GM12892 (cell line): ENCODE results near the gene SLC5A6. TPM values are rescaled to one million over a fixed set of nuclear protein-coding genes. Genes with fewer than 3 reads are reported as not detected.
A peak's percentile ranks its signal among the peaks of the same experiment; 100 is the strongest.

ENCODE experiments used
- DNase-seq: peaks from one replicate; pipeline ENCODE4 v3.0.0; 2011; ENCODE audit not compliant: insufficient read length
- FAIRE-seq: peaks from 2 replicates; lab custom pipeline; 2011; peaks lifted over from hg19 to GRCh38; lab: Jason Lieb, UNC
- POLR2A ChIP-seq: IDR thresholded peaks from 2 replicates; pipeline ENCODE4 v1.6.1; 2011; ENCODE audit warnings: low read depth, low read length, control low read depth
- POLR2AphosphoS5 ChIP-seq: IDR thresholded peaks from 2 replicates; pipeline ENCODE4 v1.6.1; 2011; ENCODE audit warnings: low read depth, low read length, control low read depth
- TAF1 ChIP-seq: IDR thresholded peaks from 2 replicates; pipeline ENCODE4 v1.6.1; 2011; ENCODE audit warnings: low read depth, mild to moderate bottlenecking, control low read depth, low read length, borderline replicate concordance
- polyA plus RNA-seq: library from polyadenylated mRNA; unstranded; fragments of >200 nt; gene quantifications from one replicate; pipeline ENCODE4 v1.2.1, GENCODE V29; 2012; ENCODE audit warnings: missing spikeins, inconsistent platforms; ENCODE audit not compliant: missing spikeins

Gene SLC5A6
- 32.4 TPM for polyA plus RNA-seq

GRCh38 chr2:27211943-27212625 is at the start of gene SLC5A6, which contains the start of gene ATRAID:
TSS of gene SLC5A6 (minus strand) at chr2:27212268. CDS start at chr2:27207650, 4,618 bp downstream.
TSS of gene ATRAID (plus strand) at chr2:27212041. CDS start at chr2:27212369, 328 bp downstream.
- DNase-seq (peak; percentile 96), FAIRE-seq (peak; percentile 96)
- TF ChIP-seq POLR2AphosphoS5 (peak; percentile 92), TAF1 (peak; percentile 94), POLR2A (peak; percentile 96)

DNA sequence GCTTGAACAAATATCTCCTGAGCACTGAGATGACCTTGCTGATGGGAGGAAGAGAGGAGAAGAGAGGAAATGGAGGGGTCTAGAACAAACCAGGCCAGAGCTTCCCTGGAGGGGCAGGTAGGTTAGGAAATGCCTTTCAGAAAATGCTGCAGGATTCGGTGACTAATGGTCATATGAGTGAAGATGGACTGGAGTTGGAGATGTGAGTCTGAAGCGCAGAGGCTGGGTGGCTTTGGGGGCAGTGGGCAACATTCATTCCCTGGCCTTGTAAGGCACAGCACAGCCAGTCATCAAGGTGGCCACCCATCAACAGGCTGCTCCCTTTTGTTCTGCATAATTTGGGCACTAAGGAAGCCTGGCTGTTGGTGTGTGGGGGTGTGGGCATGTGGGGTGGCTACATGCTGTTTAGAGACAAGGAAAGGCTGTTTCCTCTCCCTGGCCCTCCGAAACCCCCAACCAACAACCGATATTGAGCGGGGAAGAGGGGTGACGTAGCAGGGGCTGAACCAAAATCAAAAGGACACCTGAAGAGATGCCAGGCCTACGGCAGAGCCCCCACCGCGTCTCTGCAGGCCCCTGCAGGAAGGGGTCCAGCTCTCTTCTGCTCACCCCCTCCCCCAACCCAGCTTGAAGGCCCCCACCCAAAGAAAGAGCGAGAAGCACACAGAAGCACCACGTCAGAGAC is 49.3 kb upstream of the SLC5A6 start:
- TF ChIP-seq TAF1 (no peak), POLR2A (no peak), POLR2AphosphoS5 (no peak)
- DNase-seq (no peak), FAIRE-seq (no peak)

DNA sequence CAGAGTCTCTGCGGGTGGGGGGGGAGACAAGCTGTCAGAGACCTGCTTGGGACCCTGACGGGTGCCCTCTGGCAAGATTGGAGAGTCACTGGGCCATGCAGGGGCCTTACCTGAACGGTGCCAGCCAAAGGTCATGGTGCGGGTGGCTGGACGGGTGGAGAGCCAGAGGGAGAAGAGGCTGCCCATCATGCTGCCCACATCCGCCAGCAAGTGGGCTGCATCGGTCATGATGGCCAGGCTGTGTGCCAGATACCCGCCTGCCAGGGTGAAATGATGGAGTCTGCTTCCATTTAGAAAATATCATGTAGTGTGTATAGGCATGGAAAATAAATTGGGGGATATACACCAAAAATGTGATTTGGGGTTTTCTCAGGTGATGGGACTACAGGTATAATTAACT is 46.0 kb upstream of the SLC5A6 start:
- FAIRE-seq, result no peak
- no peak for DNase-seq
- no peak for TF ChIP-seq TAF1
- no peak for TF ChIP-seq POLR2AphosphoS5
- no peak for TF ChIP-seq POLR2A

GRCh38 chr2:27256855-27257454 is 44.9 kb upstream of the SLC5A6 start:
- DNase-seq, result no peak
- FAIRE-seq, result no peak
- no peak for TF ChIP-seq POLR2AphosphoS5
- no peak for TF ChIP-seq TAF1
- no peak for TF ChIP-seq POLR2A

DNA sequence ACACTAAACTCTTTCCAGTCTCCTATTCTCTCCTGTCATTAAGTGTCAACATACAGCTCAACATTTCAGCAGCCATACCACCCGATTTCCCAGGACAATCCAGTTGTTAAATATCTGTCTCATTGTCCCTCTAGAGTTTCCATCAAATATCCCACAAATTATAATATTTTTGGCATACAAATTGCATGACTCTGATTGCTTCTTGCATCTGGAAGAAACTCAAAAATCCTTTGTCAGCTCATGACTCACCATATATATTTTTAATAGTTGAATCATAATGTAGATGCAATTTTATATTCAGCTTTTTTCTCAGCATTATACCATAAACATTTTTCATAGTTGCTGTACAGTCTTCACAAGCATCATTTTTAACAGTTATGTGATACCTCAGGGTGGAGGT is 43.6 kb upstream of the SLC5A6 start:
- DNase-seq, result no peak
- TF ChIP-seq TAF1 (no peak), POLR2AphosphoS5 (no peak), POLR2A (no peak)
- no peak for FAIRE-seq

DNA sequence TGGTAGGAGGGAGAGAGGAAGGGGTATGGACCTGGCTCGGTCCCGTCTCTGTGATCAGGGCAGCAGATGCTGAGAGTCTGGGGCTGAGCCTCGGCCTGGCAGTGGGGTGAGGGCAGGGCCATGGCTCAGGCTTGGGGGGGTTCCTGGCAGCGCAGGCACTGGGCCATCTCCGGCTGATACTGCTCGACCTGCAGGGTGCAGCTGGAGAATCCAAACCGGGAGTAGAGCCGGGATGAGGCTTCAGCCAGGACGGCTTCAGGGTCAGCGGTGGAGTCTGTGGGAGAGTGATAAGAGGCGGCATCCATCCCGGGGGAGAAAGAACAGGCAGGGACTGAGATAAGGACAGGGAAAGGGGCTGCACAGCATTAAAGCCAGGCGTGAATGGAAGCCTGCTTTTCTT is 43.1 kb upstream of the SLC5A6 start:
- DNase-seq (no peak), FAIRE-seq (no peak)
- TF ChIP-seq POLR2A (no peak), POLR2AphosphoS5 (no peak), TAF1 (no peak)

DNA sequence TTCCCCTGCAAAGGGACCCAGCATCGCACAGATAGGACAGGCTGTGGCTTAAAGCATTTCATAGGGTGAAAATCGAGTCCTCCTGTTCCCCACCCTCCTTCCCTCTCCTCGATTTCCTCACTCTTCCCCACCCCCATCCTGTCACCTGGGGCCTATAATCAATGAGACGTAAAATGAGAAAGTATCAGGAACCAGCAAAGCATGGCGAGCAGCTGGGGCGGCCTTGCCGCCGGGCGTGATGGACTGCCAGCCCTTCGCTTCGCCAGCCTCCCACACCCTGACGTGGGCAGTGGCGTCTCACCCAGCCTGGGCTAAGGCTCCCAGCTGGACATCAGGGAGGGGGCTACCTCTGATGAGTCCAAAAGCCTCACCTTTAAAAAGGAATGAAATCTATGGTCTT is 39.7 kb upstream of the SLC5A6 start:
- TF ChIP-seq TAF1 (no peak), POLR2AphosphoS5 (no peak), POLR2A (no peak)
- DNase-seq, result no peak
- no peak for FAIRE-seq

DNA sequence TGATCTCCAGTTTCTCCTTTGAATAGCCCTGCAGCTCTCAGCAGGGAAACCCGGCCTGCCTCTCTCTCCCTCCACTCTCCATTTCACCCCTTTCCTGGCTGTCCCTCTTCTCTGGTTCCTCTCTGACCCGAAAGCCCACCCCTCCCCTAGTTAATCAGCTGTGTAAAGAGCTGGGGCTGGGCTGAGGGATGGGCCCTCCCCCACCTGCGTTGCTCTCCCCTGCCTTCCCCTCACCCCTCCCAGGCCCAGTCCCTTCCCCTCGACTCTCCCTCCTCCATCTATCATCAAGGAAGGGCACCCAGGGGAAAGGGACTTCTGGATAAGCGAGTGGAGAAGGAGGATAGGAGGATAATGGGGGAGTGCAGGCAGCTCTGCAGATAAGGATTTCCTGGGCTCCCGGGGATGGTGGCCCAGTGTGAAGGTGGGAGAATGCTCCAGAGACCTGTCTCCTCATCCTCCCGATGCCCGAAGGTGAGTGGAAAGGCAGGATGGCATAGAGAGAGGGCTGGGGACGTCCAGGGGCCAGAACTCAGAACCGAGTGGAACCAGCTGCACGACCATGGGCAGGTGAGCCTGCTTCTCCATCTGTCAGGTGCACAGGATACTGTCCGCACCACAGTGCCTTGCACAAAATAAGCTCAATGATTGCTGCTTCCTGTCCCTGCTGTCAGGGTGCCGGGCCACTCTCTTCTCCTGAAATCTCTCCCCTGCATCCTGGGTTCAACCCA is 38.7 kb upstream of the SLC5A6 start:
- no peak for TF ChIP-seq POLR2AphosphoS5
- no peak for TF ChIP-seq POLR2A
- no peak for TF ChIP-seq TAF1
- FAIRE-seq (no peak), DNase-seq (no peak)

DNA sequence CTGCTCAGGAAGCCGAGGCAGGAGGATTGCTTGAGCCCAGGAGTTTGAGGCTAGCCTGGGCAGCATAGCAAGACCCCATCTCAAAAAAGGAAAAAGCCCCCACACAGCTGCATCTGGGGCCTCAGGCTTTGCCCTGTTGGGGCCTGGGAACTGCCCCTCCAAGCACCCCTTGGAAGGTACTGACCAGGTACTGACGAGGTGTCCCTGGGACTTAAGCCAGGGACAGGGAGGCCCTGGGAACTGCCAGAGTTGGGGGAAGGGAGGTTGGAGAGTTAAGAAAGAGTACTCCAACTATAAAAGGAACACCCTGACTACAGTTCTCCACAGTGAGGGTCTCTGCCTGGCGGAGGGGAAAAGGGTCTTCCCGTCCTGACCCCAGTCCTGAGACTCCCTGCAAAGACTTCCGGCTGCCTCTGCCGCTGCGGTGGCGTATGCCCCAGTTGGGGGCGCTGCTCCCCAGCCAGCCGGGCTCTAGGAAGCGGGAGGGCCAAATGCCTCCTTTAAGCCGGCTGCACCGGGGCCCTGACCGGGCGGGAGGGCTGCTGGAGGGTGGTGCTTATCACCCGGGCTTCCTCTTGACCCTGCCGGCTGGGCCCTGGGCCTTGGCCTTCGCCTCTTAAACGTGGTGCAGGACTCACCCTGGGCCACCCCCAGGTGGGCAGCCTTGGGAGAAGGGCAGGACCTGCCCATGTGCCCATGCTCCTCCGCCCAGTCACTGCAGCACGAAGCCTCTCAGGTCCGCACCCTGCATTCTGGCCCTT is 38.0 kb upstream of the SLC5A6 start:
- no peak for TF ChIP-seq POLR2AphosphoS5
- TF ChIP-seq TAF1, result no peak
- no peak for TF ChIP-seq POLR2A
- peak; percentile 73 for DNase-seq
- FAIRE-seq, result no peak

DNA sequence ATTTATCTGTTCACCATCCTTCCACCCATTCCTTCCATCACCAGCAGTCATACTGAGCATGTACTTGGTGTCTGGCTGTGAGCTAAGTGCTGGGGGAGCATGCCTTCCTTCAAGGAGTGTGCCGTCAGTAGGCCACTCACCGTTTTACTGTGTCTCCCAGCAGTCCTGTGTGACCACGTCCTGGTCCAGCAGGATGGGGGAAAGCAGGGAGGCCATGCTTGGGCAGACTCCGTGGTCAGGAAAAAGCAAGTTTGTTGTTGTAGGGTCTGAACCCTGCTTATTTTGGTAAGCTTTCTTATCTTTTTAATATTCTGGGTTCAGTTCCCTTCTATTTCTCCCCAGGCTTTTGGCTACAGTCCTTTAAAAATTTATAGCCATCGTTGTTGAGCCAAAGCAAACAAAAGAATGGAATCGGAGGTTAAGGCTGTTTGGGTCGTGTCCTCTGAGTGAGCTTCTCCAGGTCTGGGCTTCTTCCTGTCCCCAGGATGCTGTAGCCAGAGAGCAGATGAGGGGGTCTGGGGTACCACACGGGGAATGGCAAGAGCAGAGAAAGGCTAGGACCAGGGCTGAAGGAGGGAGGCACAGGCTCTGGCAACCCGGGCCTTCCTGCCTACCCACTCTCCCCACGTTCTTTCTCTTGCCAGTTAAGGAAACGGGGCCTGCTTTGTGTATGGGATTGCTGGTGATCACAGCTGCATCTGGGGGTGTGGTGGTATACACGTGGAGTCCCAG is 37.3 kb upstream of the SLC5A6 start:
- DNase-seq (no peak), FAIRE-seq (no peak)
- TF ChIP-seq POLR2AphosphoS5 (no peak), POLR2A (no peak), TAF1 (no peak)
